Parathyroid adenoma (tissue), 2 donors: ENCODE results near the gene RGL1.

ENCODE experiments used
- H2AFZ ChIP-seq: fragments of 300-600 bp; sonication (generic); one replicate; pipeline ENCODE4 v1.7.0; 2017; ENCODE audit warnings: antibody characterized with exemption, mild to moderate bottlenecking
- H3K27ac ChIP-seq: fragments of 300-600 bp; sonication (generic); one replicate; pipeline ENCODE4 v1.7.0; 2017
- H3K27me3 ChIP-seq: fragments of 300-600 bp; sonication (generic); one replicate; pipeline ENCODE4 v1.7.0; 2017; ENCODE audit warnings: low read length; ENCODE audit not compliant: control insufficient read depth, insufficient read depth
- H3K36me3 ChIP-seq: fragments of 300-600 bp; sonication (generic); one replicate; pipeline ENCODE4 v1.7.0; 2017; ENCODE audit warnings: low read length; ENCODE audit not compliant: control insufficient read depth, insufficient read depth
- H3K4me1 ChIP-seq: fragments of 300-600 bp; sonication (generic); one replicate; pipeline ENCODE4 v1.7.0; 2017; ENCODE audit warnings: control low read depth
- H3K4me2 ChIP-seq: fragments of 300-600 bp; sonication (generic); one replicate; pipeline ENCODE4 v1.7.0; 2017; ENCODE audit warnings: low read length
- H3K4me3 ChIP-seq: fragments of 300-600 bp; sonication (generic); one replicate; pipeline ENCODE4 v1.7.0; 2017; ENCODE audit warnings: low read depth, low read length
- H3K79me2 ChIP-seq: fragments of 300-600 bp; sonication (generic); one replicate; pipeline ENCODE4 v1.7.0; 2017; ENCODE audit warnings: control low read depth
- H3K9ac ChIP-seq: fragments of 300-600 bp; sonication (generic); one replicate; pipeline ENCODE4 v1.7.0; 2017; ENCODE audit warnings: mild to moderate bottlenecking
- H3K9me3 ChIP-seq: fragments of 300-600 bp; sonication (generic); one replicate; pipeline ENCODE4 v1.7.0; 2017; ENCODE audit warnings: low read length; ENCODE audit not compliant: control insufficient read depth
- CTCF ChIP-seq: fragments of 300-600 bp; sonication (generic); IDR thresholded peaks from one replicate; pipeline ENCODE4 v1.7.0; 2017; ENCODE audit warnings: antibody characterized with exemption, mild to moderate bottlenecking
- donor health status: primary hyperparathyroidism.

Gene RGL1

GRCh38 chr1:183838221-183838620, 33.3 kb downstream of the RGL1 start:
- no peak overlapping the region for H2AFZ ChIP-seq
- no peak overlapping the region for H3K27ac ChIP-seq
- H3K4me2 ChIP-seq = no peak overlapping the region
- H3K79me2 ChIP-seq = no peaks in the 10 kb centered on the region
- H3K4me1 ChIP-seq = no peaks in the 10 kb centered on the region
- H3K36me3 ChIP-seq = no peaks in the 10 kb centered on the region
- no peak overlapping the region for H3K9ac ChIP-seq
- no peak overlapping the region for H3K4me3 ChIP-seq
- no peak for TF ChIP-seq CTCF
- no peaks in the 10 kb centered on the region for H3K27me3 ChIP-seq
- no peaks in the 10 kb centered on the region for H3K9me3 ChIP-seq

- no peak for TF ChIP-seq CTCF
- Histone ChIP-seq H3K27me3 (no peaks in the 10 kb centered on the region), H3K27ac (no peak overlapping the region), H3K4me3 (no peak overlapping the region), H3K4me1 (no peaks in the 10 kb centered on the region), H3K9me3 (no peaks in the 10 kb centered on the region), H2AFZ (no peak overlapping the region), H3K79me2 (no peaks in the 10 kb centered on the region), H3K9ac (no peak overlapping the region), H3K36me3 (no peaks in the 10 kb centered on the region), H3K4me2 (no peak overlapping the region)
Observed at GRCh38 chr1:183840140-183840539, 35.2 kb downstream of the RGL1 start.

- H3K4me2 ChIP-seq = no peak overlapping the region
- TF ChIP-seq CTCF = no peak
- no peaks in the 10 kb centered on the region for H3K36me3 ChIP-seq
- no peaks in the 10 kb centered on the region for H3K79me2 ChIP-seq
- no peaks in the 10 kb centered on the region for H3K27me3 ChIP-seq
- H3K27ac ChIP-seq = no peak overlapping the region
- no peak overlapping the region for H3K9ac ChIP-seq
- H3K4me3 ChIP-seq = no peak overlapping the region
- no peaks in the 10 kb centered on the region for H3K9me3 ChIP-seq
- no peak overlapping the region for H2AFZ ChIP-seq
- H3K4me1 ChIP-seq = no peaks in the 10 kb centered on the region
Observed at GRCh38 chr1:183841550-183841949, 36.6 kb downstream of the RGL1 start.

GRCh38 chr1:183841950-183842794, 37.3 kb downstream of the RGL1 start:
- H3K79me2 ChIP-seq = no peaks in the 10 kb centered on the region
- no peak overlapping the region for H3K4me2 ChIP-seq
- no peaks in the 10 kb centered on the region for H3K4me1 ChIP-seq
- H3K9me3 ChIP-seq = no peaks in the 10 kb centered on the region
- H2AFZ ChIP-seq = no peak overlapping the region
- H3K27ac ChIP-seq = peak overlapping the region; percentile 51
- H3K9ac ChIP-seq = no peak overlapping the region
- no peaks in the 10 kb centered on the region for H3K27me3 ChIP-seq
- no peak overlapping the region for H3K4me3 ChIP-seq
- no peak for TF ChIP-seq CTCF
- no peaks in the 10 kb centered on the region for H3K36me3 ChIP-seq

GRCh38 chr1:183842795-183843144, 37.9 kb downstream of the RGL1 start:
- Histone ChIP-seq H3K4me3 (no peak overlapping the region), H3K27me3 (no peaks in the 10 kb centered on the region), H3K36me3 (no peaks in the 10 kb centered on the region), H2AFZ (no peak overlapping the region), H3K4me2 (no peak overlapping the region), H3K9me3 (no peaks in the 10 kb centered on the region), H3K9ac (no peak overlapping the region), H3K4me1 (no peaks in the 10 kb centered on the region), H3K27ac (peak overlapping the region; percentile 51), H3K79me2 (no peaks in the 10 kb centered on the region)
- TF ChIP-seq CTCF = no peak
